Transverse colon (tissue), 4 donors: ENCODE data around the gene SLC16A4. TPM values are rescaled to one million over a fixed set of nuclear protein-coding genes. Genes with fewer than 3 reads are reported as not detected.
"Not testable (repeated sequence)": the region's sequence is repeated elsewhere in the genome, so short reads cannot be mapped to it uniquely, and the experiment has no call there.

Experiments used
- DNase-seq: peaks from one replicate; pipeline ENCODE4 v3.0.0-alpha.2; 2019
- H3K27ac ChIP-seq, 4 donors: fragments of 200-600 bp; sonication (generic); 2 replicates each; pipeline ENCODE4 v1.5.1; 2016 to 2018; ENCODE audit warnings: inconsistent platforms in 4 of 4
- H3K27me3 ChIP-seq: fragments of 200-600 bp; sonication (generic); 2 replicates; pipeline ENCODE4 v1.5.1; 2017; ENCODE audit warnings: inconsistent platforms
- H3K36me3 ChIP-seq, 4 donors: fragments of 200-600 bp; sonication (generic); 2 replicates each; pipeline ENCODE4 v1.5.1; 2017 to 2019; ENCODE audit warnings: inconsistent platforms in 4 of 4
- H3K4me1 ChIP-seq, 4 donors: fragments of 200-600 bp; sonication (generic); 2 replicates each; pipeline ENCODE4 v1.5.1; 2017 to 2020; ENCODE audit warnings: inconsistent platforms in 4 of 4
- H3K4me3 ChIP-seq, 4 donors: fragments of 200-600 bp; sonication (generic); 1 replicate in 1 of 4; 2 replicates in 3 of 4; pipeline versions ENCODE4 v1.5.1 to v1.6.1; 2017 to 2019; ENCODE audit warnings: inconsistent platforms in 4 of 4
- H3K9me3 ChIP-seq, 2 donors: fragments of 200-600 bp; sonication (generic); 2 replicates each; pipeline ENCODE4 v1.5.1; 2017 to 2019; ENCODE audit warnings: inconsistent platforms in 2 of 2
- EP300 ChIP-seq: sonication (generic); formaldehyde crosslinking; IDR thresholded peaks from one replicate; pipeline ENCODE4 v1.6.1; 2017; ENCODE audit warnings: antibody characterized with exemption, low read depth
- POLR2A ChIP-seq: fragments of 450-650 bp; IDR thresholded peaks from one replicate; pipeline ENCODE4 v1.6.1; 2016; ENCODE audit warnings: antibody characterized with exemption, mild to moderate bottlenecking, moderate library complexity
- POLR2AphosphoS5 ChIP-seq, 3 donors: sonication (generic); formaldehyde crosslinking; IDR thresholded peaks; one replicate each; pipeline ENCODE4 v1.6.1; 2016; ENCODE audit warnings: antibody characterized with exemption in 3 of 3
- WGBS, 2 donors: methylation state at CpG; one replicate each; pipeline ENCODE4 v1.1.5; 2018; ENCODE audit warnings: low coverage in 1 of 2; 5-methylcytosine and 5-hydroxymethylcytosine counted together
- in situ Hi-C, 4 donors: fragments of 200-750 bp; cut with MboI; loops; one replicate each; pipeline versions ENCODE4 v1.15.0 to v1.15.1; 2017; ENCODE audit warnings: low sequenced_read_pairs in 3 of 4, low pct_ligation_motif_present in 1 of 4, low pct_unique_long_range_greater_than_20kb in 1 of 4
- intact Hi-C: fragments of 100-400 bp; cut with DNase I; formaldehyde crosslinking; loops from one replicate; pipeline ENCODE4 v1.15.1; 2023; ENCODE audit warnings: low total_unique reads
- total RNA-seq, 4 donors: library from RNA; depleted of rRNA; stranded (reverse); fragments of >200 nt; gene quantifications; one replicate each; pipeline ENCODE4 v1.1.0, GENCODE V29; 2016
- TF ChIP-seq, protein P1 (sequence below), 5 experiments: fragments of 200-600 bp in 3 of 5; fragments of 450-650 bp in 2 of 5; sonication (generic) in 3 of 5; IDR thresholded peaks; 1 replicate in 2 of 5; 2 replicates in 3 of 5; pipeline ENCODE4 v1.5.1; 2016 to 2017; ENCODE audit warnings: antibody characterized with exemption in 5 of 5, inconsistent platforms in 3 of 5, mild to moderate bottlenecking in 2 of 5, moderate library complexity in 1 of 5

Gene SLC16A4
- total RNA-seq, 4 donors from 2014 or later: 1.4 to 3.7 (median 3.2) TPM; not detected in 1

DNA sequence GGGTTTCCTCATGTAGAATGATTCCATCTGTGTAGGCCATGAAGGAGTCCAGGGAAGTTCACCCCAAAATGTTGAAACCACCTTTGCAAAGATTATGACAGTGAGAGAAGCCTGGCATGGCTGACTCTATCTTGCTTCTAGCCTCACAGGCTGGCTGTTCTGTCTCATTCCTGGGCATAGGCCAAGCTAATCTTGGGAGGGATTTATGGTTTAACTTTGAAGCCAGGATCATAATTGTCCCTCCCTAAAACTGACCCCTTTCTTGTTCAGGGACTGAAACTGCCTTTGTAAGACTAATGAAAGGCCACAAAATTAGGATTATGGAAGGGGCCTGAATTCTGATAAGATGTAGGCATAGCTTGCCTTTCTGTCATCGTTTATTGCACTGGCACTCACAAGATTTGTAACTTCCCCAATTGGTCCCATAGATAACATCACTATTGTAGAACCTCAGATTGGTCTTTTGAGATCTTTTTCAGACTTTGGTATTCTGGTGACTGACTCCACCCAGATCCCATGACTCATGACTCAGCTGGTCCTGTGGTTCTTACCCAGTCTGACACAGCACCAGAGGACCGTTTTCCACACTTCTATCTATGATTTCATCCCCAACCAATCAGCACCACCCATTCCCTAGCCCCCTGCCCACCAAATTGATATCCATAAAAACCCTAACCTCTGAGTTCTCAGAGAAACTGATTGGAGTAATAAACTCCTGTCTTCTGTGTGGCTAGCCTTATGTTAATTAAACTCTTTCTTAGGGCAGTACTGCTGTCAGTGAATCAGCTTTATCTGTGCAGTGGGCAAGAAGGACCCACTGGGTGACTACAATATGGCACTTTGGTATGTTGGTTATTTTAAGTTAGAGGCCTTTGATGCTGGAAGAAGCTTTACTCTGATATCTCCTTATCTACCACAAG is 30.3 kb upstream of the SLC16A4 start:
- Histone ChIP-seq H3K9me3 (no peaks in the 10 kb centered on the region), H3K36me3 (no peaks in the 10 kb centered on the region), H3K27me3 (no peaks in the 10 kb centered on the region), H3K4me3 (no peak overlapping the region), H3K4me1 (no peaks in the 10 kb centered on the region), H3K27ac (no peak overlapping the region)
- 29 to 50% methylated on average over 1 to 2 of the region's 2 CpGs for WGBS, 2 donors
- intact Hi-C loops (no loop called here), in situ Hi-C loops (loop anchor here in 1 of 4 donors (5.0 kb wide), 1 partner anchor 41 kb away; no protein-coding TSS in a partner anchor)
- TF ChIP-seq, protein P1, sequence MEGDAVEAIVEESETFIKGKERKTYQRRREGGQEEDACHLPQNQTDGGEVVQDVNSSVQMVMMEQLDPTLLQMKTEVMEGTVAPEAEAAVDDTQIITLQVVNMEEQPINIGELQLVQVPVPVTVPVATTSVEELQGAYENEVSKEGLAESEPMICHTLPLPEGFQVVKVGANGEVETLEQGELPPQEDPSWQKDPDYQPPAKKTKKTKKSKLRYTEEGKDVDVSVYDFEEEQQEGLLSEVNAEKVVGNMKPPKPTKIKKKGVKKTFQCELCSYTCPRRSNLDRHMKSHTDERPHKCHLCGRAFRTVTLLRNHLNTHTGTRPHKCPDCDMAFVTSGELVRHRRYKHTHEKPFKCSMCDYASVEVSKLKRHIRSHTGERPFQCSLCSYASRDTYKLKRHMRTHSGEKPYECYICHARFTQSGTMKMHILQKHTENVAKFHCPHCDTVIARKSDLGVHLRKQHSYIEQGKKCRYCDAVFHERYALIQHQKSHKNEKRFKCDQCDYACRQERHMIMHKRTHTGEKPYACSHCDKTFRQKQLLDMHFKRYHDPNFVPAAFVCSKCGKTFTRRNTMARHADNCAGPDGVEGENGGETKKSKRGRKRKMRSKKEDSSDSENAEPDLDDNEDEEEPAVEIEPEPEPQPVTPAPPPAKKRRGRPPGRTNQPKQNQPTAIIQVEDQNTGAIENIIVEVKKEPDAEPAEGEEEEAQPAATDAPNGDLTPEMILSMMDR (IDR thresholded peaks at IDR 0.05): no peak
- no peak for TF ChIP-seq EP300
- no peak for TF ChIP-seq POLR2AphosphoS5 (IDR thresholded peaks at IDR 0.05)
- TF ChIP-seq POLR2A: no peak
- no peak for DNase-seq

DNA sequence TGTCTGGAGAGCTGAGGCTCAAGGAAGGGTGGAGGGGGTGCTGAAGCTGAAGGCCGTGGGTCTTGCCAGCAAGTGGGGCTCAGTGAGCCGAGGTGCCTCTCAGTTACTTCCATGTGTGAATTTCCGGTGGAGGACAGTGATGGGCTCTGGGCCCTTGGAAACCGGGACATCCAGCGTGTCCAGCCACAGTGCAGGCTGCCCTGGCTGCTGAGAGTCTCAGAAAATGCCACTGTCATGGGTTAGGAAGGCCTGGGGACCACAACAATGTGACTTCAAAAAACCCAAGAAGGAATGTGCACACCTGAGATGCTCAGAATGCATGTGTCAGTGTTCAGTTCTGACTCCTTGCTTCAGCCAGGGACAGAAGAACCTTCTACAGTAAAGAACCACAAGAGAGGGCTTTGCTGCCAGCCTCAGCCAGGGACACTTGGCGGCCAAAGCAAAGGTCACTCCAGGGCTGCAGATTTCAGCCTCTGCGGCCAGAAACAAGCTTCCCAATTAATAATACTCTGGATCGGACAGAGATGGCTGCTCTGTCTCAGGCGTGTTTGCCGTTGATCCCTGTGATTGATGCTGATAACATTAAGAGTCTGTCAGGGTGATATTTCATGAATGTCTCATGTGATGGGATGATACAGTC is 29.3 kb upstream of the SLC16A4 start:
- Histone ChIP-seq H3K36me3 (no peaks in the 10 kb centered on the region), H3K4me3 (no peak overlapping the region), H3K27ac (no peak overlapping the region), H3K27me3 (no peaks in the 10 kb centered on the region), H3K9me3 (no peaks in the 10 kb centered on the region), H3K4me1 (no peaks in the 10 kb centered on the region)
- WGBS, 2 donors: 86% methylated on average over 10 of the region's 10 CpGs; no CpG with 5 or more reads in 1 of the 2 donors
- in situ Hi-C loops (loop anchor here in 1 of 4 donors (5.0 kb wide), 1 partner anchor 42 kb away; no protein-coding TSS in a partner anchor), intact Hi-C loops (no loop called here)
- no peak for DNase-seq
- TF ChIP-seq, protein P1 (IDR thresholded peaks at IDR 0.05): no peak
- no peak for TF ChIP-seq EP300
- TF ChIP-seq POLR2A: no peak
- no peak for TF ChIP-seq POLR2AphosphoS5 (IDR thresholded peaks at IDR 0.05)

DNA sequence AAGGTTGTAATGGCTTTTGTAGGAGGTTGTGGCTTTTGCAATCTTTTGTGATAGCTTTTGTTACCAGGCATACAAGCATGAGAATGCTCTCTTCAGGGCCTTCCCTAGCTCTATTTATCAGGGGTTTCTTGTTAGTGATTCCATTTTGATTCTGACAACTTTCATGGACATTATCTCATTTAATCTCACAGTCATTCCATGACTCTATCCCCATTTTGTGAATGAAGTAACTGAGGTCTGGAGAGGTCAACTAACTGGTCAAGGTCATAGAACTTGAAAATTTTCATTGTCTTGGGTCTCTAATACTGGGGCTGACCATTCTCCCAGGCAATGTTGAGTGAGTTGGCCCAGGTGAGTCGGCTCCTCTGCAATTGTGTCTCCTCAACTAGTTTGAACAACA is 27.9 kb upstream of the SLC16A4 start:
- in situ Hi-C loops: no loop called here
- H3K27me3 ChIP-seq: no peaks in the 10 kb centered on the region
- H3K4me3 ChIP-seq: no peak overlapping the region
- DNase-seq: no peak
- H3K9me3 ChIP-seq: no peaks in the 10 kb centered on the region
- no peaks in the 10 kb centered on the region for H3K36me3 ChIP-seq
- 81 to 83% methylated on average over 1 of the region's 1 CpG for WGBS, 2 donors
- TF ChIP-seq, protein P1 (IDR thresholded peaks at IDR 0.05): no peak
- TF ChIP-seq POLR2A (no peak), EP300 (no peak), POLR2AphosphoS5 (IDR thresholded peaks at IDR 0.05) (no peak)
- H3K27ac ChIP-seq: no peak overlapping the region
- intact Hi-C loops: no loop called here
- no peaks in the 10 kb centered on the region for H3K4me1 ChIP-seq

DNA sequence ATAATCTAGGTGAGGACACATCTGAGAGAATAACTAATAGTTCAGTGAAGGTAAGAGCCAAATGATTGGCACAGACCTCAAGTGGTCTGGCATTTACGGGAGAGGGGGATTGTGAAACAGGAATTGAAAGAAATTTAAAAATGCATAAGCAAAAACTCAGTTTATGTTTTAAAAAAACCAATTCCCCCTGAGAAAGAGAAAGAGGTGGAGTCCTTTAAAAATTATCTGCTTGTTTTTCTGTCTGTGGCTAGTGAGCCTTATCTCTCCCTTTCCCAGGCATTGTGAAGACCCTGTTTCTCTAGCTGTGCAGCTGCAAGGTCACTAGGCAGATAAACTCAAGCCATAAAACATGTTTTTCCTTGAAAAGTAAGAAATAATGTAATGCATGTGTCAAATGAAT is 22.2 kb upstream of the SLC16A4 start:
- H3K9me3 ChIP-seq, H3K27ac ChIP-seq, H3K36me3 ChIP-seq, H3K27me3 ChIP-seq, in situ Hi-C loops, H3K4me1 ChIP-seq, DNase-seq, H3K4me3 ChIP-seq: not testable (repeated sequence)
- WGBS, 2 donors: 64 to 67% methylated on average over 1 of the region's 1 CpG
- intact Hi-C loops: loop anchor here (5.0 kb wide), 1 partner anchor 49 kb away; no protein-coding TSS in a partner anchor
